DND-41 (cell line): ENCODE results near the gene EEF1AKMT2.

Experiments used
- ATAC-seq: fragments of 200-7000 bp; cut with Tn5 transposase; 3 replicates; pipeline ENCODE4 v1.9.1; 2021; ENCODE audit warnings: low read depth; ENCODE audit not compliant: insufficient read depth
- DNase-seq: peaks from one replicate; pipeline ENCODE4 v3.0.0-alpha.2; 2020
- H2AFZ ChIP-seq: 2 replicates; pipeline ENCODE4 v1.6.0; 2012; ENCODE audit warnings: low read depth, low read length
- H3K27ac ChIP-seq: 2 replicates; pipeline ENCODE4 v1.5.1; 2012; ENCODE audit warnings: low read length, inconsistent platforms
- H3K27me3 ChIP-seq: fragments of 200-600 bp; sonication (generic); 2 replicates; pipeline ENCODE4 v1.6.0; 2012; ENCODE audit warnings: low read length, mild to moderate bottlenecking, inconsistent platforms; ENCODE audit not compliant: insufficient read depth, poor library complexity
- H3K36me3 ChIP-seq: 2 replicates; pipeline ENCODE4 v1.5.1; 2012; ENCODE audit warnings: low read length, inconsistent platforms; ENCODE audit not compliant: insufficient read depth
- H3K4me1 ChIP-seq: 2 replicates; pipeline ENCODE4 v1.5.1; 2012; ENCODE audit warnings: mild to moderate bottlenecking, low read length; ENCODE audit not compliant: insufficient read depth
- H3K4me2 ChIP-seq: 2 replicates; pipeline ENCODE4 v1.6.0; 2012; ENCODE audit warnings: mild to moderate bottlenecking, moderate library complexity, low read length, inconsistent platforms; ENCODE audit not compliant: insufficient read depth
- H3K4me3 ChIP-seq, 2 experiments: fragments of 200-600 bp in 1 of 2; shearing (Covaris generic) in 1 of 2; 2 replicates each; pipeline ENCODE4 v1.5.1; 2012 to 2016; ENCODE audit warnings: inconsistent platforms in 2 of 2, low read length in 2 of 2, mild to moderate bottlenecking in 2 of 2, low read depth in 1 of 2, moderate library complexity in 1 of 2
- H3K79me2 ChIP-seq: 2 replicates; pipeline ENCODE4 v1.6.0; 2012; ENCODE audit warnings: low read length, inconsistent platforms; ENCODE audit not compliant: insufficient read depth
- H3K9ac ChIP-seq: 2 replicates; pipeline ENCODE4 v1.6.0; 2012; ENCODE audit warnings: low read depth, mild to moderate bottlenecking, inconsistent platforms, low read length, moderate library complexity
- H3K9me3 ChIP-seq: 2 replicates; pipeline ENCODE4 v1.5.1; 2012; ENCODE audit warnings: low read length, moderate library complexity, mild to moderate bottlenecking, inconsistent platforms; ENCODE audit not compliant: insufficient read depth, severe bottlenecking
- H4K20me1 ChIP-seq: 2 replicates; pipeline ENCODE4 v1.6.0; 2012; ENCODE audit warnings: low read length; ENCODE audit not compliant: insufficient read depth
- EZH2 ChIP-seq: IDR thresholded peaks from 3 replicates; pipeline ENCODE4 v1.6.1; 2012; ENCODE audit warnings: borderline replicate concordance, low read depth, mild to moderate bottlenecking, moderate library complexity, low read length, inconsistent platforms; ENCODE audit not compliant: severe bottlenecking
- TF ChIP-seq, protein P1 (sequence below): IDR thresholded peaks from 2 replicates; pipeline ENCODE4 v1.5.1; 2012; ENCODE audit warnings: borderline replicate concordance, low read length, moderate library complexity, mild to moderate bottlenecking; ENCODE audit not compliant: poor library complexity, severe bottlenecking; ENCODE audit errors: extremely low read depth

Gene EEF1AKMT2

GRCh38 chr10:124712704-124713407, 78.8 kb downstream of the EEF1AKMT2 start:
- H3K9me3 ChIP-seq, result no peaks in the 10 kb centered on the region
- DNase-seq (no peak), ATAC-seq (no peak)
- no peaks in the 10 kb centered on the region for H3K27me3 ChIP-seq
- TF ChIP-seq, protein P1, sequence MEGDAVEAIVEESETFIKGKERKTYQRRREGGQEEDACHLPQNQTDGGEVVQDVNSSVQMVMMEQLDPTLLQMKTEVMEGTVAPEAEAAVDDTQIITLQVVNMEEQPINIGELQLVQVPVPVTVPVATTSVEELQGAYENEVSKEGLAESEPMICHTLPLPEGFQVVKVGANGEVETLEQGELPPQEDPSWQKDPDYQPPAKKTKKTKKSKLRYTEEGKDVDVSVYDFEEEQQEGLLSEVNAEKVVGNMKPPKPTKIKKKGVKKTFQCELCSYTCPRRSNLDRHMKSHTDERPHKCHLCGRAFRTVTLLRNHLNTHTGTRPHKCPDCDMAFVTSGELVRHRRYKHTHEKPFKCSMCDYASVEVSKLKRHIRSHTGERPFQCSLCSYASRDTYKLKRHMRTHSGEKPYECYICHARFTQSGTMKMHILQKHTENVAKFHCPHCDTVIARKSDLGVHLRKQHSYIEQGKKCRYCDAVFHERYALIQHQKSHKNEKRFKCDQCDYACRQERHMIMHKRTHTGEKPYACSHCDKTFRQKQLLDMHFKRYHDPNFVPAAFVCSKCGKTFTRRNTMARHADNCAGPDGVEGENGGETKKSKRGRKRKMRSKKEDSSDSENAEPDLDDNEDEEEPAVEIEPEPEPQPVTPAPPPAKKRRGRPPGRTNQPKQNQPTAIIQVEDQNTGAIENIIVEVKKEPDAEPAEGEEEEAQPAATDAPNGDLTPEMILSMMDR, result no peak
- no peak for TF ChIP-seq EZH2
- no peak overlapping the region for H2AFZ ChIP-seq
- H3K9ac ChIP-seq, result no peak overlapping the region
- no peak overlapping the region for H3K4me3 ChIP-seq
- H3K36me3 ChIP-seq, result peaks cover 52% of the 10 kb centered on the region
- no peak overlapping the region for H3K4me2 ChIP-seq
- H4K20me1 ChIP-seq, result peaks cover 92% of the 10 kb centered on the region
- H3K4me1 ChIP-seq, result peaks cover 17% of the 10 kb centered on the region; the same call in 1 of the 2 replicates
- peaks cover 99% of the 10 kb centered on the region for H3K79me2 ChIP-seq
- peak overlapping the region; percentile 29; the same call in 1 of the 2 replicates for H3K27ac ChIP-seq

DNA sequence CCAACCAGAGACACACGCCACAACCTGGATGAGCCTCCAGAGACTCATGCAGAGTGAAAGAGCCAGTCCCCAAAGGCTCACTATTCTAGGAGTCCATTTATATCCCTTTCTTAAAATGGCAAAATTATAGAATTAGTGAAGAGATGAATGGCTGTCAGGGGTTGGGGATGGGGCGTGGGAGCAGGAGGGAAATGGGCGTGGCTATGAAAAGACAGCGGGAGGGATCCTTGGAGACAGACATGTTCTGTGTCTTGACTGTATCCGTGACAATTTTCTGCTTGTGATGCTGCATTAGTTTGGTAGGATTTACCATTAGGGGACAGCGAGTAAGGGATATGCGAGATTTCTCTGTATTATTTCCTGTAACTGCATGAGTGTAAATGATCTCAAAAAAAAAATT, 80.5 kb downstream of the EEF1AKMT2 start:
- Histone ChIP-seq H3K27me3 (no peaks in the 10 kb centered on the region), H3K9me3 (no peaks in the 10 kb centered on the region), H3K4me2 (no peak overlapping the region), H3K9ac (no peak overlapping the region), H3K36me3 (peaks cover 53% of the 10 kb centered on the region), H3K4me3 (no peak overlapping the region), H3K27ac (peak overlapping the region; percentile 21; the same call in 1 of the 2 replicates), H3K79me2 (peaks cover 99% of the 10 kb centered on the region), H2AFZ (no peak overlapping the region), H3K4me1 (peaks cover 10% of the 10 kb centered on the region; the same call in 1 of the 2 replicates), H4K20me1 (peaks cover 88% of the 10 kb centered on the region)
- no peak for TF ChIP-seq EZH2
- TF ChIP-seq, protein P1, result no peak
- ATAC-seq (no peak), DNase-seq (no peak)

- peaks cover 55% of the 10 kb centered on the region for H3K36me3 ChIP-seq
- H3K9ac ChIP-seq, result no peak overlapping the region
- DNase-seq (no peak), ATAC-seq (no peak)
- H3K27ac ChIP-seq, result peak overlapping the region; percentile 46
- no peaks in the 10 kb centered on the region for H3K27me3 ChIP-seq
- TF ChIP-seq EZH2, result no peak
- TF ChIP-seq, protein P1, result no peak
- no peak overlapping the region for H2AFZ ChIP-seq
- peaks cover 10% of the 10 kb centered on the region; the same call in 1 of the 2 replicates for H3K4me1 ChIP-seq
- peaks cover 88% of the 10 kb centered on the region for H4K20me1 ChIP-seq
- no peak overlapping the region for H3K4me2 ChIP-seq
- H3K79me2 ChIP-seq, result peaks cover 99% of the 10 kb centered on the region
- H3K9me3 ChIP-seq, result no peaks in the 10 kb centered on the region
- no peak overlapping the region for H3K4me3 ChIP-seq
Observed at GRCh38 chr10:124710266-124710881, 81.3 kb downstream of the EEF1AKMT2 start.
